Endothelial cell of umbilical vein (primary cell): ENCODE data around the gene DDX52.

Experiments used
- CTCF ChIP-seq, 2 donors: IDR thresholded peaks; 1 replicate in 1 of 2; 2 replicates in 1 of 2; pipeline ENCODE4 v1.5.1; 2011; ENCODE audit warnings: low read length in 2 of 2, mild to moderate bottlenecking in 2 of 2, moderate library complexity in 2 of 2, control low read depth in 1 of 2, inconsistent platforms in 1 of 2, low read depth in 1 of 2; ENCODE audit not compliant: insufficient read depth in 1 of 2; ENCODE audit errors: extremely low read depth in 1 of 2
- EZH2 ChIP-seq: IDR thresholded peaks from 2 replicates; pipeline ENCODE4 v1.6.1; 2012; ENCODE audit warnings: borderline replicate concordance, low read depth, mild to moderate bottlenecking, moderate library complexity, low read length, inconsistent platforms; ENCODE audit not compliant: severe bottlenecking
- JUN ChIP-seq: IDR thresholded peaks from 2 replicates; pipeline ENCODE4 v1.6.1; 2011; ENCODE audit warnings: borderline replicate concordance, low read depth; ENCODE audit not compliant: insufficient read length, insufficient read depth
- MYC ChIP-seq: IDR thresholded peaks from one replicate; pipeline ENCODE4 v1.6.1; 2011; ENCODE audit warnings: mild to moderate bottlenecking, low read depth, low read length
- POLR2A ChIP-seq: IDR thresholded peaks from 2 replicates; pipeline ENCODE4 v1.6.1; 2012; ENCODE audit warnings: low read depth, mild to moderate bottlenecking, control low read depth, low read length
- POLR2AphosphoS5 ChIP-seq: IDR thresholded peaks from 2 replicates; pipeline ENCODE4 v1.6.1; 2012; ENCODE audit warnings: low read depth, mild to moderate bottlenecking, control low read depth, low read length, moderate library complexity; ENCODE audit not compliant: insufficient read depth
- TF ChIP-seq, protein P1 (sequence below): IDR thresholded peaks from 2 replicates; pipeline ENCODE4 v1.6.1; 2011; ENCODE audit not compliant: insufficient read depth, insufficient read length

DNA sequence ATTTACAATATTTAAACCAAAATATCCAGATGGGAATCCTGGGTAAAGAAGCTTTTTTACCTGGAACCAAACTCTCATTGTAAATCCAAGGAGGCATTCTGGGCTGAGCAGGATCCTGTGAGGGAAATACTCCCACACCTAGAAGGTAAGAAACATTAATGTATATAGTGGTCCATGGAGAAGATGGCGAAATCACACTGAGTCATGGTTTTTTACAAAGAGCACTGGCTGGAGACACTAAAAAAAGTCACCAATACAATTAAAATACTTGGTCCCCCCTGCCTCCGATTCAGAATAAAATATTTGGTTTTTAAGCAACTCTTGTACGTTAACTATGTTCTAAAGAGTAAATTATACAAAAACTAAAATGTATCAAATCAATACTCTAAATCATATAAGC is 67.0 kb downstream of the DDX52 start:
- TF ChIP-seq POLR2A (no peak), CTCF (IDR thresholded peaks at IDR 0.05; ENCODE audit: extremely low read depth in 1 of 2, insufficient read depth in 1 of 2, low read depth in 1 of 2, low read length in 2 of 2) (no peak), EZH2 (no peak), POLR2AphosphoS5 (no peak), MYC (no peak), JUN (no peak)
- TF ChIP-seq, protein P1, sequence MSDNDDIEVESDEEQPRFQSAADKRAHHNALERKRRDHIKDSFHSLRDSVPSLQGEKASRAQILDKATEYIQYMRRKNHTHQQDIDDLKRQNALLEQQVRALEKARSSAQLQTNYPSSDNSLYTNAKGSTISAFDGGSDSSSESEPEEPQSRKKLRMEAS, result no peak
